Hematopoietic multipotent progenitor cell (in vitro differentiated cells): ENCODE data around the gene ASH1L. TPM values are rescaled to one million over a fixed set of nuclear protein-coding genes. Genes with fewer than 3 reads are reported as not detected.
"Not testable (repeated sequence)": the region's sequence is repeated elsewhere in the genome, so short reads cannot be mapped to it uniquely, and the experiment has no call there.

Source experiments
- DNase-seq, 3 donors: peaks; one replicate each; pipeline ENCODE4 v3.0.0-alpha.2; 2011 to 2015; ENCODE audit warnings: low read depth in 2 of 3, low spot score in 2 of 3
- total RNA-seq: library from RNA; depleted of rRNA; stranded (reverse); fragments of >200 nt; gene quantifications from one replicate; pipeline ENCODE4 v1.2.3, GENCODE V29; 2012

ASH1L gene
- total RNA-seq, 1 donor = 33.7 TPM

DNA sequence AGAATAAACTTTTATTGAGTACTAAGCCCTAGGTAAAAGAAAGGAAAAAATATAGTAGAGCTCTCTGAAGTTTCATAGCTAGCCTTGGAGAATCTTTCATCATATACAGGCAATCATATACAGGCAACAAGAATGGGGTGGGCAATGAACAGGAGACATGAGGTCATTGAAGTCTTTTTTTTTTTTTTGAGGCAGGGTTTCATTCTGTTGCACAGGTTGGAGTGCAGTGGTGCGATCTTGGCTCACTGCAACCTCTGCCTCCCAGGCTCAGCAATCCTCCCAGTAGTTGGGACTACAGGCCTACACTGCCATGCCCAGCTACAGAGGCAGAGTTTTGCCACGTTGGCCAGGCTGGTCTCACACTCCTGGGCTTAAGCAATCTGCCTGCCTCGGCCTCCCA lies 219.8 kb downstream of the ASH1L start:
- no peak for DNase-seq

DNA sequence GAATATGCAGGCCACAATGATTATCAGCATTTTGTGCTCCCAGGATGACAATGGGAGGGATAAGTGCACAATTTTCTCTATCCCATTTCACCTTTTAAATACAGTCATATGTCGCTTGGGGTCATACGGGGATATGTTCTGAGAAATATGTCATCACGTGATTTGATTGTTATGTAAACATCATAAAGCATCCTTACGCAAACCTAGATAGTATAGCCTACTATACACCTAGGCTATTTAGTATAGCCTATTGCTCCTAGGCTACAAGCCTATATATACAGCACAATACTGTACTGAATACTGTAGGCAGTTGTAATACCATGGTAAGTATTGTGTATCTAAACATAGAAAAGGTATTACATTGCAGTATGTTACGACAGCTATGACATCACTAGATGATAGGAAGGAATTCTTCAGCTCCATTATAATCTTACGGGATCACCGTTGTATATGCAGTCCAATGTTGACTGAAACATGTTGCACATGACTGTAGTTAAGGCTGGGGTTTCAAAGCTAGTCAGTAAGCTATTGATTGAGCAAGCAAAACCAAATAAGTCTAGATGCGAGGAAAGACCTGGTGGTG lies 223.0 kb downstream of the ASH1L start:
- DNase-seq = no peak

DNA sequence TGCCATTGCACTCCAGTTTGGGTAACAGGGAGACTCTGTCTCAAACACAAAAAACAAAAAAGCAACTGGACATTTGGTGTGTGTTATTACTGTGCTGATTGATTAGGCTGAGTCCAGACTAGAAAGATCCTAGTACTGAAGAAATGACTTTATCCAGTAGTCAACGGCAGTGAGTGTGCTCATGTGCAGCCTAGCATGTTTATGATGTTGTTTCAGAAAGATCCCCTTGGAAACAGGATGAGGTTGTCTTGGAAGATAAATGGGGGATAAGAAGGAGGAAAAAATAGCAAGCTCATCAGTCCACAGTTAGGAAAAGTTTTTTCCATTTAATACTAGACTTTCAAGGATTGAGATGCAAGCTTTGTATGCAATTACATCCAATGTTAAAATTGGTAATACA lies 227.6 kb downstream of the ASH1L start:
- no peak for DNase-seq

DNA sequence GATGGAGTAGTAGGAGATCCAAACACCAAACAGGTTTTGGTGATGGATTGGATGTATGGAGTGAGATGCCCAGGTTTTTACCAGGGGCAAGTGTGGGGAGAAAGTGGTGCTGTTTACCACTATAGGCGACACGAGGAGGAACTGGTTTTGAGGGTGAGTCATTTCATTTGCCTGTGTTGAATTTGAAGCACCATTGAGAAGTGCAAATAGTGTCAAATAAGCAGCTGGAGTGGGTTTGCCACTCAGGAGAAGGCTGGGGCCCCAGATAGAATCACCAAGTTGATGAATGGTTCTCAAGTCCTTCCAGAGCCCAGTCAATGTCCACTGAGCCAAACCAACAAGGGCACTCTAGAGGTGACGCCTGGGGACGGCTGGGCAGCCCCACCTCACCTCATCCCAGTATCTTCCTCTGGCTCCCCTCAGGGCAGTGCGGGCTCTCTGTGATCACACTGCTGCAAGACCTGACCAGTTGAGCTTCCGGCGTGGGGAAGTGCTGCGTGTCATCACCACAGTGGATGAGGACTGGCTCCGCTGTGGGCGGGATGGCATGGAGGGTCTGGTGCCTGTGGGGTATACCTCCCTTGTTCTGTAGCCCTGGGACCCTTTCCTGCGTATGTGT lies 232.5 kb downstream of the ASH1L start:
- DNase-seq = no peak

DNA sequence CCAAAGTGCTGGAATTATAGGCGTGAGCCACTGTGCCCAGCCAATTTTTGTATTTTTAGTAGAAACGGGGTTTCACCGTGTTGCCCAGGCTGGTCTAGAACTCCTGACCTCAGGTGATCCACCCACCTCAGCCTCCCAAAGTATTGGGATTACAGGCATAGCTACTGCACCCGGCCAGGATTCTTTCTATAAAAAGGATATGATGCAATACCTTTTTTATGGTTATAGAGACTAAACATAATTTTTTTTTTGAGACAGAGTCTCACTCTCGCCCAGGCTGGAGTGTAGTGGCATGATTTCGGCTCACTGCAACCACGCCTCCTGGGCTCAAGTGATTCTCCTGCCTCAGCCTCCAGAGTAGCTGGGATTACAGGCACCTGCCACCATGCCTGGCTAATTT lies 233.7 kb downstream of the ASH1L start:
- not testable (repeated sequence) for DNase-seq

DNA sequence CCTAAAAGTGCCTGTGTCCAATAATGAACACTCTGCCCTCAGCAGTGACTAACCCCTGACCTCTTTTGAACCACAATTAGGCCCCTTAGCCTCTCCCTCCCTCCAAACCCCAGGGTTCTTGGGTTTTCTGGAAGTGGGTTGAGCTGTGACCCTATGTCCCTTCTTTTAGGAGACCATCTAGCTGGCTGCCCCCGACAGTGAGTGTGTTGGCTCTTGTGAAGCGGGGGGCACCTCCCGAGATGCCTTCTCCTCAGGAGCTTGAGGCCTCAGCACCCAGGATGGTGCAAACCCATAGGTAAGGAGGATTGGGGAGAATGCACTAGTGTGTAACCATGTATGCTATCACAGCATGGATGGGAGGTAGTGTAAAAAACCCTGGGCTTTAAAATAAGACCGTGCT lies 234.6 kb downstream of the ASH1L start:
- no peak for DNase-seq

DNA sequence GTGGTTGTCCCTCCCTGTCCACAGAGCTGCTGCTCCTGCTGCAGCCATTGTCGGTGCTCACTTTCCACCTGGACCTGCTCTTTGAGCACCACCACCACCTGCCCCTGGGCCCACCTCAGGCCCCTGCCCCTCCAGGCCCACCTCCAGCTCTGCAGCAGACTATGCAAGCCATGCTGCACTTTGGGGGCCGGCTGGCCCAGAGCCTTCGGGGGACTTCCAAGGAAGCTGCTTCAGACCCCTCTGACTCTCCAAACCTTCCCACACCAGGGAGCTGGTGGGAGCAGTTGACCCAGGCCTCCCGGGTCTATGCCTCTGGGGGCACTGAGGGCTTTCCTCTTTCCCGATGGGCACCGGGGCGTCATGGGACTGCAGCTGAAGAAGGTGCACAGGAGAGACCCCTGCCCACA lies 236.0 kb downstream of the ASH1L start:
- DNase-seq = no peak

DNA sequence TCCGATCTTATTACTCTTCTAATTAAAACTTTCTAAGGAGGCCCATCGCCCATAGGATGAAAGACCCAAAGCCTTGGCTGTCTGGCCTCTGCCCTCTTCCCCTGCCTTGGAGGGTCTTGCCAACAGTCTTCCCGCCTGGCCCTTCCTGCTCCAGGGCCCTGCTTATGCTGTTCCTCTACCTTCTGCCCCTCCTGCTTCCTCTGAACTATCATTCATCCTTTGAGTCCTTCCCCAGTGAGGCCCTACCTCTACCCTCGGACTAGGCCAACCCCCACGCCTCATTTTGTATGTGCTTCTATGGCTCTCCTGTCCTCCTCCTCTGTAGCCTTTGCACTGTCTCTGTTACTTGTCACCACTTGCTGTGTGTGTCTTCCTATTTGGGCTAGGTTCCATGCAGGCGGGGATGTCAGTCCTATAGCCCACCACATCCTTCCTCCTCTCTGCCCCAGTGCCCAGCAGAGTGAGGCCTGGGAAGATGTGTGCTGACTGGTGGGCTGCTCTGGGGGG lies 236.5 kb downstream of the ASH1L start:
- DNase-seq = no peak

DNA sequence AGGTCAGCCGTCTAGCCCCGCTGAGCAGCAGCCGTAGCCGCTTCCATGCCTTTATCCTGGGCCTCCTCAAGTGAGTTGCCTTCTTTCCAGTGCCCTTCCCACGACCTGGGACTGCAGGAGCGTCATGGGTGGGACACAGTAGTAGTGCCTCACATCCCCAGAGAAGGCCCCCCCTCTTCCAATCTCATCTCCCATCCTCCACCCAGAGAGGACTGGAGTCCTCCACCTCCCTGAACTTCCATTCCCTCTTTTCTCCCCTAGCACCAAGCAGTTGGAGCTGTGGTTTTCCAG lies 237.1 kb downstream of the ASH1L start:
- DNase-seq = no peak

DNA sequence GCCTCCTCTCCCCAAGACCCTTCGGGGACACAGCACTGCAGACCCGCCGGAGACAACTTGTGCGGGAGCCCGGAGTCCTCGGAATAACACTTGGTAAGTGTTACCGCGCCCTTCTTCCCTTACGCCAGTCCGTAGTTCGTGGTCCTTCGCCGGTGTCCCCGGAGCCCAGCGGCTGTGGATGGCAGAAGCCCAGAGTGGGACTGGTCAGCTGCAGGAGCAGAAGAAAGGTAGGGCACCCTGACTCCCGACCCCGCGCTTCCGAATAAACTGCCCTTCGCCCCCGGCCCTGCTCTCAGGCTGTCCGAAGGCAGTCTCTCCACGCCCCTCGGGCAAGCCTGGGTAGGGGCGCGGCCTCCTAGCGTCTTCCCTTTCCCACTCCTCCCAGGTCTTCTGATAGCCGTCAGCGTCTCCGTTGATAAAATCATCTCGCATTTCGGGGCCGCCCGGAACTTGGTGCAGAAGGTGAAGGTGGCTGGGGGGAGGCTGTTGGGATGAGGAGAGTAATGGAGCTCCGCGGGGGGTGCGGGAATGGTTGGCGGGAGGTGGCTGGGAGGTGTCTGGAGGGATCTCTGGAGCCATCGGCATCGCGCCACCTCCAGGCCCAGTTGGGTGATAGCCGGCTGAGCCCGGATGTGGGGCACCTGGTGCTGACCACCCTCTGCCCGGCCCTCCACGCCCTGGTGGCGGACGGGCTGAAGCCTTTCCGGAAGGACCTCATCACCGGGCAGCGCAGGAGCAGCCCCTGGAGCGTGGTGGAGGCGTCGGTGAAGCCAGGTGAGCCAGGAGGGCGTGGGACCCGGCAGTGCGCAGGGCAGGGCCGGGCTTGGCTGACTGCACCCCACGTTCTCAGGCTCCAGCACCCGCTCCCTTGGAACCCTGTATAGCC lies 237.6 kb downstream of the ASH1L start:
- DNase-seq = peak in 2 of 3 donors; percentile 10 to 25

DNA sequence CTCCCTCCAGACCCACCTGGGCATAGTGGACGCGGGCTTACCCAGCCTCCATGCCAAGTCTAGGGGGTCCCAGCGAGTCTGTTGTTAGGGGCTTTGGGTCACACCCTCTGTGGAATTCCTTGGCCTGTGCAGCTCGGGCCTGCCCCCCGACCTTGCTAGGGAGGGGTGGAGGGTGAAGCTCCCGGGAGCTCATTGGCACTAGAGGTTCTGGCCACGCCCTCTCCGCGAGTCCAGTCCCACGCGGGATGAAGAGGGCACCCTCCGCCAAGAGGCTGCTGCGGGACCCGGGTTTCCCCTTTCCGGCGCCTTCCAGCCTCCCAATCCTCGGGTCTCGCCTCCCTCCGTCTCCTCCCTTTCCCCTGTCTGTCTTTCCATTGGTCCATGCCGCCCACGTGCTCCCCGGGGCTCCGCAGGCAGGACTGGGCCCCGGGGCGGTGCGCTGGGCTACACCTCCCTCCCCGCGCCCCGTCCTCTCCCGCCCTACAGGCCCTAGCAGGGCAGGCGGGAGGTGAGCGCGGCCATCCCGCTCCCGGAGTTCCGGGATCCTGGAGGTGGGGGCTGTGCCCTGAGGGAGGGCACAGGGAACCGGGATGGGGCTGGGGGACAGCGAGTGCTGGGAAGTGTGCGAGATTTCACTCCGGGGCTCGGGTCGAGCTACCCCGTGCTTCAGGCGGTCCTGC lies 238.4 kb downstream of the ASH1L start:
- DNase-seq = peak; percentile 66 to 89 (median 88)

DNA sequence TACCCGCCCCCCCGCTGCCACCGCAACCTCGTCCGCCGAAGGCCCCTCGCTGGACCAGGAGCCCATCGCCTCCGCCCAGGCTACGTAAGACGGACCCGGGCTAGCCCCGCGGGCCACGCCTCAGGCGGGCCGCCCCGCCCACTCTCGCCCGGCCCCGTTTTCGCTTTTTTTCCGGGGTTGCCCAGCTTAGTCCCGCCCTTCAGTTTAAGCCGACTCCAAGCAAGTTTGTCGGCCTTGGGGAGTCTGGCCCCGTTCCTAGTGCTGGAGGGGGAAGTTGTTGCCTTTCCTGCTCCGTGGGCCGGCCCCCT lies 238.9 kb downstream of the ASH1L start:
- DNase-seq = peak; percentile 54 to 87 (median 81)

DNA sequence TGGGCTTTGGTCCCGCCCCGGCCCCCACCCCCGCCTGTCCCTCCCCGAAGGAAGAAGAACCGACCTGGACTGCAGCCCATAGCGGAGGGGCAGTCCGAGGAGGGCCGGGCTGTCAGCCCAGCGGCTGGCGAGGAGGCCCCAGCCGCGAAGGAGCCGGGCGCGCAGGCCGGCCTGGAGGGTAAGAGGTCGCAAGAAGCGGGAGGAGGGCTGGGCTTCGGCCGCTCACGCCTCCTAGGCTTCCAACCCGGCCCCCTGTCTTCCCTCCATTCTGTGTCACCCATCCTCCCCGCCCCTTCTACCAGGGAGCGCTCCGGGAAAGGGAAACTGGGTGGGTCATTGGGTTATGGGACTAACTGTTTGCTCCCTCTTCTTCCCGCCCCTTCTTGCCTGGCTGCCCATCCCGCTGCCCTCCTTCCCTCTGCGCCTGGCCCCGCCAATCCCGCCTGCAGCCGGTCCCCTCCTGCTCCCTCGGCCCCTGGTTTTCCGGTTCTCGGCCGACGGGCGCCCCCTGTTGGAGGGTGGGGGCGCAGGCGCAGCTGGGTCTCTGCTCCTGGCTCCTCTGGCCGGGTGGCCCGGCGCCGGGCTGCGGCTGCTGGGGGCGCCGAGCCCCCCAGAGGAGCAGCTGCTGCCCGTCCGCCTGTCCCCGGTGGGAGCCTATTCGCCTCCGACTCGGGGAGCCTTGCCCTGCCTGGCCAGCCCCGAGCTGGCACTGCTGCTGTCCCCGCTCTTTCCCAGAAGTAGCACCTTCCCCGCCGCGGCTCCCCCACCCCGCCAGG lies 239.5 kb downstream of the ASH1L start:
- DNase-seq = peak; percentile 72 to 90 (median 81)

DNA sequence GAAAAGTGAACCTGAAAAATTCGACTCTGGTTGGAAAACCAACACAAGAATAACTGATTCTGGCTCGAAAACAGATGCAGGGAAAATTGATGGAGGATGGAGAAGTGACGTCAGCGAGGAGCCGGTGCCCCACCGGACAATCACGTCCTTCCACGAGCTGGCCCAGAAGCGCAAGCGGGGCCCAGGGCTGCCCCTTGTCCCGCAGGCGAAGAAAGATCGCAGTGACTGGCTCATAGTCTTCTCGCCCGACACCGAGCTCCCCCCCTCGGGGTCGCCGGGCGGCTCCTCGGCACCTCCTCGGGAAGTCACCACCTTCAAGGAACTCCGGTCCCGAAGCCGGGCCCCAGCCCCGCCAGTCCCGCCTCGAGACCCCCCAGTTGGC lies 240.0 kb downstream of the ASH1L start:
- peak in 1 of 3 donors; percentile 9 for DNase-seq

DNA sequence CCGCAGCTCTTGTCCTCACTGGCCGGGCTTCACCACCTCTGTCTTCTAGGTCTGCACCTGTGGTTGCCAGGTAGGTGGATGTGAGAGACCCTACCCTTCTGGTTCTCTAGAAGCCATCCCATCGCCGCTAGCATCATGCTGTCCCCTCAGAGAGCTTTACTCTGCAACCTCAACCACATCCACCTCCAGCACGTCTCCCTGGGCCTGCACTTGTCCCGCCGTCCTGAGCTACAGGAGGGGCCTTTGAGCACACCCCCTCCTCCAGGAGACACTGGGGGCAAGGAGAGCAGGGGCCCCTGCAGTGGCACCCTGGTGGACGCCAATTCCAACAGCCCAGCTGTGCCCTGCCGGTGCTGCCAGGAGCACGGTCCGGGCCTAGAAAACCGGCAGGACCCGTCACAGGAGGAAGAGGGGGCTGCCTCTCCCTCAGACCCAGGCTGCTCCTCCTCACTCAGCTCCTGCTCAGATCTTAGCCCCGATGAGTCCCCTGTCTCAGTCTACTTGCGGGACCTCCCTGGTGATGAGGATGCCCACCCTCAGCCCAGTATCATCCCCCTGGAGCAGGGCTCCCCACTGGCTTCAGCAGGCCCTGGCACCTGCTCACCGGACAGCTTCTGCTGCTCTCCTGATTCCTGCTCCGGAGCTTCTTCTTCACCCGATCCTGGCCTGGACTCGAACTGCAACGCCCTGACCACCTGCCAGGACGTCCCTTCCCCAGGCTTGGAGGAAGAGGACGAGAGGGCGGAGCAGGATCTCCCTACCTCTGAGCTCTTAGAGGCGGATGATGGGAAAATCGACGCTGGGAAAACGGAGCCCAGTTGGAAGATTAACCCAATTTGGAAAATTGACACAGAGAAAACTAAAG lies 240.7 kb downstream of the ASH1L start:
- DNase-seq = no peak

DNA sequence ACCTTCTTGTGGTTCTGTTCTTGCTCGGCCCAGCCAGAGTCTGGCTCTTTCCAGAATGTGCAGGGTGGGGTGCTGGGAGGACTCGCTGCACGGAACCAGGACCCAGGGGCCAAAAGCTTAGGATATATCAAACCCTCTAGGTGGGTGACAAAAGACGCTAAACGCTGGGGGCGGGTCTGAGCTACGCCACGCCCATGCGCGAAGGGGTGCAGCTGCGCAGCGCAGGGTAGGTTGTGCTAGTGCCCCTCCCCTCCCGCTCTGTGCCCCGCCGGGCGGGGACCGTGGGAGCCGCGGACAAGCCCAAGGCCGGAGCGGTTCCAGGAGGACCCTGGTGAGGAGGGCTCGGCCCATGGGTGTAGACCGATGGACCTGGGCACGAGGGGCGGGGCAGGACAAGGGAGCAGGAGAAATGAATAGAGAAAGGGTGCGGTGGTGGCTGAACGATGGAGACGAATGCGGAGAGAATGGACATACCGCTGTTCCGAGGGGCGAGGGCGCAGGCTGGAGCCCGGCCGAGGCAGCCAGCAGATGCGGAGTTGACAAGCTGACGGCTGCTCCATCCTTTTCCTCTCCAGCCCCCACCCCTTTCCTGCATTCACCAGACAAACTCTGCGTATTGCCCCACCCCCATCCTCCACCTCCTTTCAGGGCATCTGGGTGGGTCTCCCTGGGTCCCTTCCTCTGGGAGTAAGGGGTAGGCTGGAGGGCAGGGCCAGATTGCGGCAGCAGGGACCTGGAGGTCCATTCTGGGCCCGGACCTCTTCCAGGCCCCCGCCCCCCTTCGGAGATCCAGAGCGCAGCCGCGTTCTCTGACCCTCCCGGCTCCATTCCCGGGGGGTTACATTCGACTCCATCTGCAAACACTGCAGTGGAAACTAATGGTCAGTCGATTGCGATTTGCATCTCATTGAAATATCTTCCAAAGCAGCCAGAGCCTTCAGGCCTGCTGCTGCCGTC lies 241.7 kb downstream of the ASH1L start, which contains the start of gene RUSC1:
Gene RUSC1, plus strand, starts transcription at position 234 of the 957 bp plus-strand sequence. CDS start 880 bp downstream, outside the sequence.
- peak in 2 of 3 donors; percentile 72 to 84 for DNase-seq

DNA sequence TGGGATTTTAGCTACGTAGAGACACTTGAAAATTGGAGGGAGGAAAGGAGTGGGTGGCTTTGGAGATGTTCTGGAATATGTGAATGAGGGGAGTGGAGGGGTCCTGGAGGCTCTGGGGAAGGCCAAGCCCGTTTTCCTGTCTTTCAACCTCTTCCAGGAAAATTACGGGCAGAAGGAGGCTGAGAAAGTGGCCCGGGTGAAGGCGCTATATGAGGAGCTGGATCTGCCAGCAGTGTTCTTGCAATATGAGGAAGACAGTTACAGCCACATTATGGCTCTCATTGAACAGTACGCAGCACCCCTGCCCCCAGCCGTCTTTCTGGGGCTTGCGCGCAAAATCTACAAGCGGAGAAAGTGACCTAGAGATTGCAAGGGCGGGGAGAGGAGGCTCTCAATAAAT lies 242.4 kb downstream of the ASH1L start:
- DNase-seq = no peak

DNA sequence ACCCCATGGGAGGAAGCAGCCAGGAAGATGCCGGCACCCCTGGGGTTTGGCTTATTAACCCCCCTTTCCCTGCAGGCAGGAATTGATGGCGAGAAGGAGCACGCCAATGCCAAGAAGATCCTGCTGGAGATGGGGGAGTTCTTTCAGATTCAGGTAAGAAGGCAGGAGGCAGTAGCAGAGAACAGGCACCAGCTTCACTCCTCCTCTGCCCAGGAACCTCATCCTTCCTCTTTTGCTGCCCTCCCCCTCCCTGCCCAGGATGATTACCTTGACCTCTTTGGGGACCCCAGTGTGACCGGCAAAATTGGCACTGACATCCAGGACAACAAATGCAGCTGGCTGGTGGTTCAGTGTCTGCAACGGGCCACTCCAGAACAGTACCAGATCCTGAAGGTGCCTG lies 243.1 kb downstream of the ASH1L start:
- no peak for DNase-seq
